Esophagus muscularis mucosa (tissue), 4 donors: ENCODE data around the gene ABTB2. TPM values are rescaled to one million over a fixed set of nuclear protein-coding genes. Genes with fewer than 3 reads are reported as not detected.

Source experiments
- DNase-seq: peaks from one replicate; pipeline ENCODE4 v3.0.0-alpha.2; 2017; ENCODE audit errors: extremely low spot score
- H3K27ac ChIP-seq, 4 donors: fragments of 200-600 bp; sonication (generic); replicated peaks in 1 of 4; 1 replicate in 3 of 4; 2 replicates in 1 of 4; pipeline ENCODE4 v1.5.1; 2016 to 2019; ENCODE audit warnings: mild to moderate bottlenecking in 1 of 4
- H3K27me3 ChIP-seq, 4 donors: fragments of 200-600 bp; sonication (generic); one replicate each; pipeline versions ENCODE4 v1.5.1 to v1.6.0; 2016 to 2019
- H3K36me3 ChIP-seq, 4 donors: fragments of 200-600 bp; sonication (generic); one replicate each; pipeline ENCODE4 v1.5.1; 2016 to 2019
- H3K4me1 ChIP-seq, 4 donors: fragments of 200-600 bp; sonication (generic); one replicate each; pipeline ENCODE4 v1.5.1; 2016 to 2019
- H3K4me3 ChIP-seq, 4 donors: fragments of 200-600 bp; sonication (generic); 1 replicate in 2 of 4; 2 replicates in 2 of 4; pipeline ENCODE4 v1.5.1; 2016 to 2019; ENCODE audit warnings: mild to moderate bottlenecking in 4 of 4, moderate library complexity in 1 of 4
- H3K9me3 ChIP-seq, 4 donors: fragments of 200-600 bp; sonication (generic); 1 replicate in 3 of 4; 2 replicates in 1 of 4; pipeline ENCODE4 v1.5.1; 2016 to 2019
- CTCF ChIP-seq, 3 experiments: fragments of 200-600 bp in 2 of 3; fragments of 450-650 bp in 1 of 3; sonication (generic) in 2 of 3; IDR thresholded peaks; one replicate each; pipeline ENCODE4 v1.5.1; 2017 to 2019; ENCODE audit warnings: antibody characterized with exemption in 3 of 3, mild to moderate bottlenecking in 2 of 3, moderate library complexity in 1 of 3
- EP300 ChIP-seq: sonication (generic); formaldehyde crosslinking; IDR thresholded peaks from one replicate; pipeline ENCODE4 v1.6.1; 2017; ENCODE audit warnings: antibody characterized with exemption
- POLR2A ChIP-seq: fragments of 450-650 bp; IDR thresholded peaks from one replicate; pipeline ENCODE4 v1.6.1; 2017; ENCODE audit warnings: antibody characterized with exemption, moderate library complexity, mild to moderate bottlenecking, low read depth
- POLR2AphosphoS5 ChIP-seq, 2 donors: sonication (generic); formaldehyde crosslinking; IDR thresholded peaks; one replicate each; pipeline ENCODE4 v1.6.1; 2017; ENCODE audit warnings: antibody characterized with exemption in 2 of 2
- WGBS: methylation state at CpG from one replicate; pipeline ENCODE4 v1.1.5; 2018; 5-methylcytosine and 5-hydroxymethylcytosine counted together
- intact Hi-C: fragments of 100-400 bp; cut with DNase I; formaldehyde crosslinking; loops from one replicate; pipeline ENCODE4 v1.15.1; 2023
- total RNA-seq, 4 donors: library from RNA; depleted of rRNA; stranded (reverse); fragments of >200 nt; gene quantifications; one replicate each; pipeline versions ENCODE4 v1.1.0 to v1.2.1, GENCODE V29; 2016

ABTB2 gene
- total RNA-seq, 4 donors from 2014 or later: 5.0 to 8.0 (median 7.2) TPM

DNA sequence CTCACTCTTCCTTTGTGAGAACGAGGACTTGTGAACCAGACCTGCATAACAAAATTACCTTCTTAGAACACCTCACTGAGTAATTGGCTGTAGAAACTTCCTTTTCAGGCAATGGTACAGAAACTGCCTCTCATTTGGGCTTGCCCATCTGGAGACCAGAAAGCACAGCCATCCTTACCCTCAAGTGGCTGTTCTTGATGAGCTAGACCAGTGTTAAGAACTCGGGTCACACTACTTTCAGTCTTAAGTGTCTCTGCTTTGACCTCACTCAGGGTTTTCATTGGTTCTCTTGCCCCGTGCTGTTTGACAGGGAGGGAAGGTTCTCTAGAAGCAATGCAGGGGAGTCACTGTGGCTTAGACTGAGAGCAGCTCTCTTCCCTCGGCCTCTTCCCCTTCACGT is 223.0 kb downstream of the ABTB2 start:
- TF ChIP-seq POLR2A: no peak
- TF ChIP-seq EP300: no peak
- Histone ChIP-seq H3K27me3 (no peaks in the 10 kb centered on the region), H3K9me3 (no peaks in the 10 kb centered on the region), H3K36me3 (peaks cover 86 to 100% (median 99%) of the 10 kb centered on the region in 4 donors), H3K4me1 (no peaks in the 10 kb centered on the region), H3K27ac (no peak overlapping the region), H3K4me3 (no peak overlapping the region)
- intact Hi-C loops: no loop called here
- no peak for DNase-seq
- WGBS: 96% methylated on average over 5 of the region's 5 CpGs

DNA sequence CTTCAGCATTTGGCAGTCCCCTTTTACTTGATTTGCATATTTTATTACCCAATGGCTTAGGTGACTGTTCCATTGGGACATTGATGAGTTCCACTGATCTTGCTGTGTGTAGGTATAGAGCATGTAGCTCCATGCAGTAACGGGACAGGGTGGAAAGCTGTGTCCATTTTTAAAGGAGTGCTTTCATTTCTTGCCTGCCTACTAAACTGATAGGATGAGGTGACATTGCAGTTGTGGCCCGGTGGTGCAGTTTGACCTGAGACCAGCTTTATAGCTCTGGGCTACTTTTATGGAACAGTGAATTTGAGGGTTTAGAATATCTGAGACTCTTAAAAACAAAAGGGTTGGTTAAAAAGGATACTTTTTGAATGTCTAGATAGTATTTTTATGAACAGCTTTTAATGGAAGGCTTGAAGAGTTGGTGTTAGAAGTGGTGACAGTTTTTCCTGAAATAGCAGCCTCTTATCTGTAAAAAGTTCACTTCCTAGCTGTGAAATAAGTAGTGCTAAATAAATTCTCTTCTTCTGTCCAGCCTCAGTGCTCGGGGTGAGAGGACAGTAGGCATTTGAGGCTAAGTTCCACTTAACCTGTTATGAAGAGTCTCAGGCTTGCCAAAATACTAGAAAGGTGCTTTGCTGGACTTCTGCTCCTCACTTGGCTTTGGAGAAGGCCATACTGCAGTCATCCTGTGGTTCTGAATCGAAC is 225.4 kb downstream of the ABTB2 start:
- intact Hi-C loops: no loop called here
- peaks cover 83 to 100% (median 91%) of the 10 kb centered on the region in 4 donors for H3K36me3 ChIP-seq
- H3K4me3 ChIP-seq: no peak overlapping the region
- TF ChIP-seq POLR2A: no peak
- TF ChIP-seq POLR2AphosphoS5 (IDR thresholded peaks at IDR 0.05): no peak
- no peak for TF ChIP-seq EP300
- TF ChIP-seq CTCF (IDR thresholded peaks at IDR 0.05): no peak
- H3K27ac ChIP-seq: no peak overlapping the region
- H3K27me3 ChIP-seq: no peaks in the 10 kb centered on the region
- WGBS: 93% methylated on average over 4 of the region's 4 CpGs
- no peaks in the 10 kb centered on the region for H3K9me3 ChIP-seq
- DNase-seq: no peak
- no peaks in the 10 kb centered on the region for H3K4me1 ChIP-seq

DNA sequence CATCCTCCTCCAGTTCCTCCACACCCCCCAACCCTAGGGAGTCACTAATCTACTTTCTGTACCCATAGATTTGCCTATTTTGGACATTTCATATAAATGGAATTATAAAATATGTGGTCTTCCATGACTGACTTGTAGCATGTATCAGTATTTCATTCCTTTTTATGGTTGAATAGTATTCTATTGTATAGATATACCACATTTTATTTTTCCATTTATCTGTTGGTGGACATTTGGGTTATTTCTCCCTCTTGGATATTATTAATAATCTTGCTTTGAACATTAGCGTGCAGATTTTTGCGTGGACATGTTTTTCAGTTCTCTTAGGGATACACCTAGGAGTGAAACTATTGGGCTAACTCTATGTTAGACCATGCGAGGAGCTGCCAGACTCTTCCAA is 229.0 kb downstream of the ABTB2 start:
- Histone ChIP-seq H3K27me3 (no peaks in the 10 kb centered on the region), H3K36me3 (peaks cover 79 to 100% (median 89%) of the 10 kb centered on the region in 4 donors), H3K27ac (no peak overlapping the region), H3K4me3 (no peak overlapping the region), H3K9me3 (no peaks in the 10 kb centered on the region), H3K4me1 (no peaks in the 10 kb centered on the region)
- intact Hi-C loops: no loop called here
- DNase-seq: no peak
- WGBS: 98% methylated on average over 3 of the region's 3 CpGs
- TF ChIP-seq CTCF (IDR thresholded peaks at IDR 0.05) (no peak), POLR2AphosphoS5 (IDR thresholded peaks at IDR 0.05) (no peak), EP300 (no peak), POLR2A (no peak)

- Histone ChIP-seq H3K4me1 (no peaks in the 10 kb centered on the region), H3K27me3 (no peaks in the 10 kb centered on the region), H3K9me3 (no peaks in the 10 kb centered on the region), H3K36me3 (peaks cover 77 to 100% (median 90%) of the 10 kb centered on the region in 4 donors), H3K27ac (no peak overlapping the region), H3K4me3 (no peak overlapping the region)
- no peak for TF ChIP-seq EP300
- no peak for TF ChIP-seq POLR2AphosphoS5 (IDR thresholded peaks at IDR 0.05)
- TF ChIP-seq CTCF (IDR thresholded peaks at IDR 0.05): no peak
- TF ChIP-seq POLR2A: no peak
- WGBS: 85% methylated on average over 12 of the region's 12 CpGs
- intact Hi-C loops: no loop called here
- no peak for DNase-seq
Observed at GRCh38 chr11:34126959-34127848, 230.6 kb downstream of the ABTB2 start.

GRCh38 chr11:34124885-34125668 is 232.7 kb downstream of the ABTB2 start:
- H3K36me3 ChIP-seq: peaks cover 80 to 100% (median 89%) of the 10 kb centered on the region in 4 donors
- no peak overlapping the region for H3K27ac ChIP-seq
- no peaks in the 10 kb centered on the region for H3K27me3 ChIP-seq
- H3K4me1 ChIP-seq: no peaks in the 10 kb centered on the region
- no peak overlapping the region for H3K4me3 ChIP-seq
- intact Hi-C loops: no loop called here
- H3K9me3 ChIP-seq: no peaks in the 10 kb centered on the region
- TF ChIP-seq CTCF (IDR thresholded peaks at IDR 0.05) (no peak), POLR2AphosphoS5 (IDR thresholded peaks at IDR 0.05) (no peak), POLR2A (no peak), EP300 (no peak)
- WGBS: 56% methylated on average over 4 of the region's 4 CpGs
- DNase-seq: no peak
